Keratinocyte (primary cell): ENCODE results near the gene IGFL4. TPM values are rescaled to one million over a fixed set of nuclear protein-coding genes. Genes with fewer than 3 reads are reported as not detected.

Experiments used
- DNase-seq: peaks from one replicate; pipeline ENCODE4 v3.0.0-alpha.2; 2011; ENCODE audit warnings: low read depth, missing footprints, low spot score
- FAIRE-seq: peaks from 2 replicates; lab custom pipeline; 2011; peaks lifted over from hg19 to GRCh38; lab: Jason Lieb, UNC
- H2AFZ ChIP-seq: 2 replicates; pipeline ENCODE4 v1.6.0; 2012; ENCODE audit warnings: low read length, control low read depth, inconsistent platforms; ENCODE audit not compliant: control insufficient read depth
- H3K27ac ChIP-seq: 2 replicates; pipeline ENCODE4 v1.5.1; 2011; ENCODE audit warnings: low read length; ENCODE audit not compliant: control insufficient read depth, insufficient read depth
- H3K27me3 ChIP-seq: 3 replicates; pipeline ENCODE4 v1.6.0; 2011; ENCODE audit warnings: low read length; ENCODE audit not compliant: control insufficient read depth, insufficient read depth; ENCODE audit errors: extremely low read depth
- H3K36me3 ChIP-seq, 2 experiments: 2 replicates in 1 of 2; 3 replicates in 1 of 2; pipeline ENCODE4 v1.5.1; 2011; ENCODE audit warnings: low read length in 2 of 2, mild to moderate bottlenecking in 1 of 2; ENCODE audit not compliant: control insufficient read depth in 2 of 2, insufficient read depth in 2 of 2; ENCODE audit errors: extremely low read depth in 1 of 2
- H3K4me1 ChIP-seq: 3 replicates; pipeline ENCODE4 v1.5.1; 2011; ENCODE audit warnings: low read length; ENCODE audit not compliant: control insufficient read depth, insufficient read depth; ENCODE audit errors: extremely low read depth
- H3K4me2 ChIP-seq: 3 replicates; pipeline ENCODE4 v1.6.0; 2011; ENCODE audit warnings: low read depth, low read length; ENCODE audit not compliant: control insufficient read depth, insufficient read depth; ENCODE audit errors: extremely low read depth
- H3K4me3 ChIP-seq, 3 experiments: fragments of 200-600 bp in 1 of 3; sonication (generic) in 1 of 3; 2 replicates in 2 of 3; 3 replicates in 1 of 3; pipeline ENCODE4 v1.5.1; 2011 to 2016; ENCODE audit warnings: low read length in 3 of 3, mild to moderate bottlenecking in 3 of 3, control low read depth in 2 of 3, inconsistent platforms in 1 of 3, low read depth in 1 of 3, mixed read lengths in 1 of 3, mixed run types in 1 of 3, moderate library complexity in 1 of 3; ENCODE audit not compliant: control insufficient read depth in 2 of 3, insufficient read depth in 2 of 3; ENCODE audit errors: extremely low read depth in 1 of 3
- H3K79me2 ChIP-seq: 2 replicates; pipeline ENCODE4 v1.6.0; 2012; ENCODE audit warnings: low read length; ENCODE audit not compliant: control insufficient read depth, insufficient read depth
- H3K9ac ChIP-seq: 3 replicates; pipeline ENCODE4 v1.6.0; 2011; ENCODE audit warnings: low read length; ENCODE audit not compliant: control insufficient read depth, insufficient read depth; ENCODE audit errors: extremely low read depth
- H3K9me1 ChIP-seq: 3 replicates; pipeline ENCODE4 v1.6.0; 2011; ENCODE audit warnings: low read length; ENCODE audit not compliant: control insufficient read depth, insufficient read depth; ENCODE audit errors: extremely low read depth
- H3K9me3 ChIP-seq: 2 replicates; pipeline ENCODE4 v1.5.1; 2012; ENCODE audit warnings: low read depth, low read length; ENCODE audit not compliant: control insufficient read depth
- H4K20me1 ChIP-seq: 3 replicates; pipeline ENCODE4 v1.6.0; 2011; ENCODE audit warnings: low read length; ENCODE audit not compliant: control insufficient read depth, insufficient read depth; ENCODE audit errors: extremely low read depth
- EZH2 ChIP-seq: IDR thresholded peaks from one replicate; pipeline ENCODE4 v1.6.1; 2012; ENCODE audit warnings: inconsistent platforms, mild to moderate bottlenecking, low read length, moderate library complexity
- dilution Hi-C: fragments of 300-500 bp; cut with MboI; formaldehyde crosslinking; loops from one replicate; pipeline ENCODE4 v1.7.0; 2020; ENCODE audit warnings: low sequenced_read_pairs; ENCODE audit not compliant: extremely low pct_ligation_motif_present
- polyA plus RNA-seq, 5 experiments: library from polyadenylated mRNA; depleted of rRNA in 3 of 5; stranded (reverse) in 3 of 5; stranded (forward) in 1 of 5; unstranded in 1 of 5; fragments of >200 nt; gene quantifications; 1 replicate in 1 of 5; 2 replicates in 3 of 5; 3 replicates in 1 of 5; pipeline versions ENCODE4 v1.2.1 to v1.2.3, GENCODE V29; 2011 to 2012; ENCODE audit warnings: missing spikeins in 2 of 5, low read depth in 1 of 5, low replicate concordance in 1 of 5
- TF ChIP-seq, protein P1 (sequence below), 3 experiments: IDR thresholded peaks in 1 of 3; conservative IDR thresholded peaks in 1 of 3; optimal IDR thresholded peaks in 1 of 3; 2 replicates in 2 of 3; 3 replicates in 1 of 3; pipeline versions ENCODE3 to v1.5.1; 2011; ENCODE audit warnings: low read length in 3 of 3, mild to moderate bottlenecking in 3 of 3, moderate library complexity in 2 of 3, control low read depth in 1 of 3, inconsistent platforms in 1 of 3; ENCODE audit not compliant: insufficient read depth in 2 of 3; ENCODE audit errors: extremely low read depth in 1 of 3

The IGFL4 gene
- polyA plus RNA-seq, 1 donor (not counting 4 experiments of a cell fraction or from before 2014, with no cell fraction given) = not detected

DNA sequence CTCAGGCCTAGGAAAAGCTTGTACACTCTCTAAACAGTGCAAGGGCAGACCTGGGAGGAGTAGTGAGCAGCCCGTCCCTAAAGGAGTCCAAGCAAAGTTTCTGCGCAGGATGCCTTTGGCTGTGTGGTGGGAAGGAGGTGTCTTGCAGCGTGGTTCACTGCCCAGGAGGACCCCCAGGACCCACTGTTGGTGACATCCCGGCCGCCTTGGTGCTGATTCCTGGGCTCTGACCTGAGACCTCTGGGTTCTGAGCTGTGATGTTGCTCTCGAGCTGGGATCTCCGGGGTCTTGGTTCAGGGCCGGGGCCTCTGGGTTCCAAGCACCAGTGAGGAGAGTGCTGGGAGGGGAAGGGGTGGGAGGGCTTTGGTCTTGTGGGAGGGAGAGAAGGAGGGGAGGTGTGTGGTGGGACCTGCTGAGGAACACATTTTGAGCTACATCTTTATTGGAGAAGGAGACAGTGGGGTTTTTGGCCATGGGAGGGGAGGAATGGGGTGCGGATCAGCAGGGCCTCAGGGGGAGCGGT is 22.0 kb downstream of the IGFL4 start:
- no peak for TF ChIP-seq EZH2
- TF ChIP-seq, protein P1, sequence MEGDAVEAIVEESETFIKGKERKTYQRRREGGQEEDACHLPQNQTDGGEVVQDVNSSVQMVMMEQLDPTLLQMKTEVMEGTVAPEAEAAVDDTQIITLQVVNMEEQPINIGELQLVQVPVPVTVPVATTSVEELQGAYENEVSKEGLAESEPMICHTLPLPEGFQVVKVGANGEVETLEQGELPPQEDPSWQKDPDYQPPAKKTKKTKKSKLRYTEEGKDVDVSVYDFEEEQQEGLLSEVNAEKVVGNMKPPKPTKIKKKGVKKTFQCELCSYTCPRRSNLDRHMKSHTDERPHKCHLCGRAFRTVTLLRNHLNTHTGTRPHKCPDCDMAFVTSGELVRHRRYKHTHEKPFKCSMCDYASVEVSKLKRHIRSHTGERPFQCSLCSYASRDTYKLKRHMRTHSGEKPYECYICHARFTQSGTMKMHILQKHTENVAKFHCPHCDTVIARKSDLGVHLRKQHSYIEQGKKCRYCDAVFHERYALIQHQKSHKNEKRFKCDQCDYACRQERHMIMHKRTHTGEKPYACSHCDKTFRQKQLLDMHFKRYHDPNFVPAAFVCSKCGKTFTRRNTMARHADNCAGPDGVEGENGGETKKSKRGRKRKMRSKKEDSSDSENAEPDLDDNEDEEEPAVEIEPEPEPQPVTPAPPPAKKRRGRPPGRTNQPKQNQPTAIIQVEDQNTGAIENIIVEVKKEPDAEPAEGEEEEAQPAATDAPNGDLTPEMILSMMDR (optimal IDR thresholded peaks at IDR 0.05 in 1 of 3, IDR thresholded peaks at IDR 0.05 in 1 of 3, conservative IDR thresholded peaks at IDR 0.05 in 1 of 3; ENCODE audit: extremely low read depth in 1 of 3, insufficient read depth in 2 of 3, low read length in 3 of 3) = no peak
- Histone ChIP-seq H3K79me2 (no peaks in the 10 kb centered on the region), H3K27me3 (peaks cover 16% of the 10 kb centered on the region), H3K9ac (no peak overlapping the region), H3K4me1 (peaks cover 39% of the 10 kb centered on the region), H3K4me2 (no peak overlapping the region), H3K27ac (no peak overlapping the region), H3K9me1 (no peaks in the 10 kb centered on the region), H3K4me3 (no peak overlapping the region), H4K20me1 (peaks cover 2% of the 10 kb centered on the region), H3K9me3 (no peaks in the 10 kb centered on the region), H3K36me3 (peaks cover 0 to 4% of the 10 kb centered on the region in 2 experiments), H2AFZ (no peak overlapping the region)
- dilution Hi-C loops = no loop called here
- FAIRE-seq (no peak), DNase-seq (no peak)

DNA sequence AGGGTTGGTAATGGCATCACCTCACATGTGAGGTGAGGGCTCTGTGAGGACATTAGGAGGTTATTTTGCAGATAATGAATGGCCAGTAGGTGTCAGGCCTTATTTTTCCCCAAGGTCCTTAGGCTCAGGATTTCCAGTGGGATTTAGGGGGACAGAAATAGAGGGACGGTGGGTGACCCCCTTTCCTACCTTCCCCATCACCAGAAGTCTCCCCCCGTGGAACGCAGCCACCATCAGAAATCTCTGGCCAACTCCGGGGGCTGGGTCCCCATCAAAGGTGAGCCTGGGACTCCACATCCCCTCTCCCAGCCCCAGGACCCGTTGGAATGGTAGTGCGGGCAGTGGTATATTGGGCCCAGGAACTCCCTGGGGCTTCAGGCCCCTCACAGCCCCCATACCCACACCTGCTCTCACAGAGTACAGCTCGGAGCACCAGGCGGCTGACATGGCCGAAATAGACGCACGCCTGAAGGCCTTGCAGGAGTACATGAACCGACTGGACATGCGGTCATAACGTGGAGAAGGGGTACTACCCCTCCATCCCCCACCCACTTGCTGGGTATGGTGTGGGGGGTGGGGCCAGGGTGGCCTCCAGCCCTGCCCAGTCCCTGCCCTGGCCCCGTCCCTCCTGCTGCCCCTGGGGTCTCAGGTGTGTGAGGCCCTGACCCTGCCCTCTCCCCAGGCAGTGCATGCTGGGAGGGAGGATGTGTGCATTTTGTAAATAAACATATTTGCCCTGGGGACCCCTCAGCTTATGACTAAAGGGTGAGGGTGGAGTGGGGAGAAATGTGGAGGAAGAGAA is 22.7 kb downstream of the IGFL4 start:
- H2AFZ ChIP-seq = no peak overlapping the region
- no peak overlapping the region for H3K9ac ChIP-seq
- no peak for DNase-seq
- H3K27me3 ChIP-seq = peaks cover 15% of the 10 kb centered on the region
- FAIRE-seq = no peak
- no peak overlapping the region for H3K27ac ChIP-seq
- TF ChIP-seq, protein P1 (optimal IDR thresholded peaks at IDR 0.05 in 1 of 3, IDR thresholded peaks at IDR 0.05 in 1 of 3, conservative IDR thresholded peaks at IDR 0.05 in 1 of 3; ENCODE audit: extremely low read depth in 1 of 3, insufficient read depth in 2 of 3, low read length in 3 of 3) = no peak
- no peak for TF ChIP-seq EZH2
- no peaks in the 10 kb centered on the region for H3K9me1 ChIP-seq
- H4K20me1 ChIP-seq = peaks cover 2% of the 10 kb centered on the region
- H3K79me2 ChIP-seq = no peaks in the 10 kb centered on the region
- dilution Hi-C loops = no loop called here
- H3K9me3 ChIP-seq = no peaks in the 10 kb centered on the region
- no peak overlapping the region for H3K4me2 ChIP-seq
- peaks cover 39% of the 10 kb centered on the region for H3K4me1 ChIP-seq
- H3K36me3 ChIP-seq = peaks cover 0 to 4% of the 10 kb centered on the region in 2 experiments
- no peak overlapping the region for H3K4me3 ChIP-seq
